Activated CD4-positive, alpha-beta memory T cell treated with anti-CD3 and anti-CD28 coated beads for 36 hours (primary cell): Measurements from ENCODE around the gene ZMIZ1. TPM values are rescaled to one million over a fixed set of nuclear protein-coding genes. Genes with fewer than 3 reads are reported as not detected.
"Not testable (repeated sequence)": the region's sequence is repeated elsewhere in the genome, so short reads cannot be mapped to it uniquely, and the experiment has no call there.

ENCODE experiments used
- CTCF ChIA-PET: fragments of 350-600 bp; sonication (Branson Sonifier 250); formaldehyde crosslinking; loops from one replicate; lab custom pipeline; 2021; ENCODE audit warnings: antibody characterized with exemption, inconsistent platforms; lab: Charles Lee
- POLR2A ChIA-PET: fragments of 350-600 bp; sonication (Branson Sonifier 250); formaldehyde crosslinking; loops from one replicate; lab custom pipeline; 2021; ENCODE audit warnings: antibody characterized with exemption; lab: Charles Lee
- DNase-seq: peaks from one replicate; pipeline ENCODE4 v3.0.0-alpha.2; 2020
- H3K27ac Mint-ChIP-seq: one replicate; pipeline ENCODE4 v1.8.0; 2021; ENCODE audit warnings: mixed read lengths
- H3K27me3 Mint-ChIP-seq: one replicate; pipeline ENCODE4 v1.8.0; 2021; ENCODE audit warnings: mixed read lengths
- H3K36me3 Mint-ChIP-seq: one replicate; pipeline ENCODE4 v1.8.0; 2021; ENCODE audit warnings: mixed read lengths
- H3K4me1 Mint-ChIP-seq: one replicate; pipeline ENCODE4 v1.8.0; 2021; ENCODE audit warnings: low read depth, mixed read lengths
- H3K4me3 Mint-ChIP-seq: one replicate; pipeline ENCODE4 v1.8.0; 2021; ENCODE audit warnings: mild to moderate bottlenecking, mixed read lengths
- H3K9me3 Mint-ChIP-seq: one replicate; pipeline ENCODE4 v1.8.0; 2021; ENCODE audit warnings: mixed read lengths
- intact Hi-C: fragments of 100-400 bp; cut with micrococcal nuclease; formaldehyde crosslinking; loops from one replicate; pipeline ENCODE4 v1.15.1; 2023
- total RNA-seq, 2 experiments: library from RNA; stranded (reverse); gene quantifications; one replicate each; pipeline ENCODE4 v1.2.3, GENCODE V29; 2021

Gene ZMIZ1
- total RNA-seq, 2 experiments from 2014 or later, result 28.5 to 29.2 TPM

GRCh38 chr10:79036416-79036815, 32.4 kb upstream of the ZMIZ1 start:
- POLR2A ChIA-PET, H3K27ac Mint-ChIP-seq, H3K4me1 Mint-ChIP-seq, H3K9me3 Mint-ChIP-seq, intact Hi-C loops, H3K4me3 Mint-ChIP-seq, CTCF ChIA-PET, DNase-seq, H3K27me3 Mint-ChIP-seq, H3K36me3 Mint-ChIP-seq: not testable (repeated sequence)

- no peak overlapping the region for H3K4me3 Mint-ChIP-seq
- ChIA-PET POLR2A (no interaction called here), CTCF (interaction anchor here (1.9 kb wide), 1 partner anchor 157 kb away, joined by 5 read pairs; no protein-coding TSS in a partner anchor)
- no peak for DNase-seq
- no peak overlapping the region for H3K27ac Mint-ChIP-seq
- peaks cover 18% of the 10 kb centered on the region for H3K4me1 Mint-ChIP-seq
- intact Hi-C loops, result no loop called here
- H3K27me3 Mint-ChIP-seq, result no peaks in the 10 kb centered on the region
- peaks cover 2% of the 10 kb centered on the region for H3K9me3 Mint-ChIP-seq
- no peaks in the 10 kb centered on the region for H3K36me3 Mint-ChIP-seq
Observed at GRCh38 chr10:79038104-79038840, 30.5 kb upstream of the ZMIZ1 start.

- intact Hi-C loops, result no loop called here
- POLR2A ChIA-PET, result no interaction called here
- CTCF ChIA-PET, result interaction anchor here (1.9 kb wide), 1 partner anchor 156 kb away, joined by 5 read pairs; no protein-coding TSS in a partner anchor
- Mint-ChIP-seq H3K4me1 (peaks cover 22% of the 10 kb centered on the region), H3K4me3 (no peak overlapping the region), H3K9me3 (peaks cover 2% of the 10 kb centered on the region), H3K36me3 (no peaks in the 10 kb centered on the region), H3K27me3 (no peaks in the 10 kb centered on the region), H3K27ac (no peak overlapping the region)
- DNase-seq, result no peak
Observed at GRCh38 chr10:79038841-79039201, 29.9 kb upstream of the ZMIZ1 start.

- H3K4me3 Mint-ChIP-seq, result no peak overlapping the region
- POLR2A ChIA-PET, result no interaction called here
- no peaks in the 10 kb centered on the region for H3K27me3 Mint-ChIP-seq
- no peaks in the 10 kb centered on the region for H3K36me3 Mint-ChIP-seq
- H3K4me1 Mint-ChIP-seq, result peaks cover 35% of the 10 kb centered on the region
- intact Hi-C loops, result no loop called here
- CTCF ChIA-PET, result no interaction called here
- H3K9me3 Mint-ChIP-seq, result peaks cover 2% of the 10 kb centered on the region
- no peak for DNase-seq
- no peak overlapping the region for H3K27ac Mint-ChIP-seq
Observed at GRCh38 chr10:79042639-79043411, 25.9 kb upstream of the ZMIZ1 start.

GRCh38 chr10:79044036-79044632, 24.6 kb upstream of the ZMIZ1 start:
- Mint-ChIP-seq H3K4me3 (no peak overlapping the region), H3K36me3 (no peaks in the 10 kb centered on the region), H3K4me1 (peaks cover 46% of the 10 kb centered on the region), H3K27ac (no peak overlapping the region), H3K27me3 (no peaks in the 10 kb centered on the region), H3K9me3 (peaks cover 2% of the 10 kb centered on the region)
- POLR2A ChIA-PET, result no interaction called here
- CTCF ChIA-PET, result no interaction called here
- intact Hi-C loops, result no loop called here
- peak; percentile 3 for DNase-seq

GRCh38 chr10:79044846-79045245, 23.9 kb upstream of the ZMIZ1 start:
- Mint-ChIP-seq H3K36me3 (no peaks in the 10 kb centered on the region), H3K4me3 (no peak overlapping the region), H3K9me3 (peaks cover 2% of the 10 kb centered on the region), H3K4me1 (peaks cover 50% of the 10 kb centered on the region), H3K27me3 (no peaks in the 10 kb centered on the region), H3K27ac (no peak overlapping the region)
- POLR2A ChIA-PET, result no interaction called here
- CTCF ChIA-PET, result no interaction called here
- peak; percentile 5 for DNase-seq
- intact Hi-C loops, result no loop called here

GRCh38 chr10:79045566-79046175, 23.1 kb upstream of the ZMIZ1 start:
- POLR2A ChIA-PET, result no interaction called here
- H3K27me3 Mint-ChIP-seq, result no peaks in the 10 kb centered on the region
- peaks cover 57% of the 10 kb centered on the region for H3K4me1 Mint-ChIP-seq
- intact Hi-C loops, result no loop called here
- peak; percentile 4 for DNase-seq
- peaks cover 2% of the 10 kb centered on the region for H3K9me3 Mint-ChIP-seq
- CTCF ChIA-PET, result no interaction called here
- H3K4me3 Mint-ChIP-seq, result no peak overlapping the region
- H3K36me3 Mint-ChIP-seq, result no peaks in the 10 kb centered on the region
- no peak overlapping the region for H3K27ac Mint-ChIP-seq

- ChIA-PET CTCF (no interaction called here), POLR2A (no interaction called here)
- H3K9me3 Mint-ChIP-seq, result peaks cover 2% of the 10 kb centered on the region
- DNase-seq, result peak; percentile 2
- H3K27me3 Mint-ChIP-seq, result no peaks in the 10 kb centered on the region
- no peak overlapping the region for H3K27ac Mint-ChIP-seq
- H3K4me3 Mint-ChIP-seq, result no peak overlapping the region
- intact Hi-C loops, result no loop called here
- H3K36me3 Mint-ChIP-seq, result no peaks in the 10 kb centered on the region
- H3K4me1 Mint-ChIP-seq, result peaks cover 58% of the 10 kb centered on the region
Observed at GRCh38 chr10:79046326-79046725, 22.4 kb upstream of the ZMIZ1 start.

- no peaks in the 10 kb centered on the region for H3K27me3 Mint-ChIP-seq
- CTCF ChIA-PET, result interaction anchor here (1.1 kb wide), 1 partner anchor 328 kb away, joined by 3 read pairs; no protein-coding TSS in a partner anchor
- POLR2A ChIA-PET, result no interaction called here
Observed at GRCh38 chr10:79046741-79047583, 21.8 kb upstream of the ZMIZ1 start.

GRCh38 chr10:79047584-79047874, 21.2 kb upstream of the ZMIZ1 start:
- Mint-ChIP-seq H3K36me3 (no peaks in the 10 kb centered on the region), H3K4me3 (no peak overlapping the region), H3K4me1 (peaks cover 50% of the 10 kb centered on the region), H3K9me3 (peaks cover 2% of the 10 kb centered on the region), H3K27ac (peak overlapping the region; percentile 86), H3K27me3 (no peaks in the 10 kb centered on the region)
- ChIA-PET POLR2A (interaction anchor here (0.7 kb wide), 1 partner anchor 10 kb away, joined by 3 read pairs; no protein-coding TSS in a partner anchor), CTCF (interaction anchor here (1.1 kb wide), 1 partner anchor 327 kb away, joined by 3 read pairs; no protein-coding TSS in a partner anchor)
- intact Hi-C loops, result no loop called here
- peak; percentile 9 for DNase-seq

More at GRCh38 chr10:79046741-79047583, 21.8 kb upstream of the ZMIZ1 start:
- Mint-ChIP-seq H3K4me3 (no peak overlapping the region), H3K36me3 (no peaks in the 10 kb centered on the region), H3K9me3 (peaks cover 2% of the 10 kb centered on the region), H3K27ac (peak overlapping the region; percentile 86), H3K4me1 (peaks cover 56% of the 10 kb centered on the region)
- intact Hi-C loops, result no loop called here
- peak; percentile 9 for DNase-seq

GRCh38 chr10:79047875-79048638, 20.7 kb upstream of the ZMIZ1 start:
- Mint-ChIP-seq H3K36me3 (no peaks in the 10 kb centered on the region), H3K27me3 (no peaks in the 10 kb centered on the region), H3K4me3 (peak overlapping the region; percentile 26), H3K4me1 (peaks cover 46% of the 10 kb centered on the region), H3K9me3 (no peaks in the 10 kb centered on the region), H3K27ac (peak overlapping the region; percentile 86)
- CTCF ChIA-PET, result interaction anchor here (1.1 kb wide), 1 partner anchor 327 kb away, joined by 3 read pairs; no protein-coding TSS in a partner anchor
- POLR2A ChIA-PET, result interaction anchor here (0.7 kb wide), 1 partner anchor 11 kb away, joined by 3 read pairs; no protein-coding TSS in a partner anchor
- peak; percentile 79 for DNase-seq
- intact Hi-C loops, result loop anchor here (1.0 kb wide), 2 partner anchors 20 to 75 kb away; partner anchors contain the start of gene ZMIZ1
